Measurements from ENCODE around the gene NAB2. TPM values are rescaled to one million over a fixed set of nuclear protein-coding genes. Genes with fewer than 3 reads are reported as not detected.

NAB2 gene
- total RNA-seq, 1 experiment from 2014 or later, result 17.4 TPM

GRCh38 chr12:57139796-57140649, 51.1 kb downstream of the NAB2 start:
- ATAC-seq, result no peak
- TF ChIP-seq CTCF (conservative IDR thresholded peaks at IDR 0.05; ENCODE audit: low read depth, low read length) (no peak), EZH2phosphoT487 (IDR thresholded peaks at IDR 0.05; ENCODE audit: borderline replicate concordance, low read length) (no peak), EZH2 (IDR thresholded peaks at IDR 0.05; ENCODE audit: low read length, unreplicated experiment) (no peak)
- H4K20me1 ChIP-seq (ENCODE audit: low read length), result no peaks in the 10 kb centered on the region
- POLR2A ChIA-PET (ENCODE audit: unreplicated experiment), result no interaction called here
- CTCF ChIA-PET, result no interaction called here
- no peaks in the 10 kb centered on the region for H3K9me3 ChIP-seq (ENCODE audit: low read length)
- BruUV-seq (replicated peaks), result no TSS peak
- H3K4me2 ChIP-seq (ENCODE audit: low read length), result no peak overlapping the region
- DNase-seq, result no peak
- H3K4me3 ChIP-seq (ENCODE audit: low read length), result no peak overlapping the region
- H3K36me3 ChIP-seq (ENCODE audit: low read depth, low read length), result no peaks in the 10 kb centered on the region
- H3K27me3 ChIP-seq (ENCODE audit: low read length), result no peaks in the 10 kb centered on the region
- H2AFZ ChIP-seq (ENCODE audit: low read length), result no peak overlapping the region
- no peaks in the 10 kb centered on the region for H3F3A ChIP-seq (ENCODE audit: low read length, unreplicated experiment)
- H3K9me2 ChIP-seq (replicated peaks; ENCODE audit: low read length), result no peaks in the 10 kb centered on the region
- intact Hi-C loops (cut with micrococcal nuclease), result no loop called here
- no peaks in the 10 kb centered on the region for H3K79me2 ChIP-seq (ENCODE audit: low read length)
- no peak overlapping the region for H3K9ac ChIP-seq (ENCODE audit: low read length)
- no peak overlapping the region for H3K27ac ChIP-seq (ENCODE audit: low read length)
- H3K4me1 ChIP-seq (ENCODE audit: insufficient read depth, low read length), result 0 out of 2 replicates have a peak, but pooled peaks cover 5% of the 10 kb centered on the region

- ChIA-PET POLR2A (ENCODE audit: unreplicated experiment) (no interaction called here), CTCF (no interaction called here)
- no peak overlapping the region for H3K9ac ChIP-seq (ENCODE audit: low read length)
Measured at GRCh38 chr12:57141249-57141648, 52.3 kb downstream of the NAB2 start.

More at GRCh38 chr12:57141249-57141648, 52.3 kb downstream of the NAB2 start:
- intact Hi-C loops (cut with micrococcal nuclease), result no loop called here
- Histone ChIP-seq H4K20me1 (ENCODE audit: low read length) (no peaks in the 10 kb centered on the region), H2AFZ (ENCODE audit: low read length) (no peak overlapping the region), H3F3A (ENCODE audit: low read length, unreplicated experiment) (no peaks in the 10 kb centered on the region), H3K4me1 (ENCODE audit: insufficient read depth, low read length) (0 out of 2 replicates have a peak, but pooled peaks cover 5% of the 10 kb centered on the region), H3K4me3 (ENCODE audit: low read length) (no peak overlapping the region), H3K79me2 (ENCODE audit: low read length) (no peaks in the 10 kb centered on the region), H3K9me2 (replicated peaks; ENCODE audit: low read length) (no peaks in the 10 kb centered on the region), H3K27ac (ENCODE audit: low read length) (no peak overlapping the region), H3K27me3 (ENCODE audit: low read length) (no peaks in the 10 kb centered on the region), H3K4me2 (ENCODE audit: low read length) (no peak overlapping the region), H3K36me3 (ENCODE audit: low read depth, low read length) (no peaks in the 10 kb centered on the region), H3K9me3 (ENCODE audit: low read length) (no peaks in the 10 kb centered on the region)
- BruUV-seq (replicated peaks), result no TSS peak
- ATAC-seq (no peak), DNase-seq (no peak)
- TF ChIP-seq EZH2 (IDR thresholded peaks at IDR 0.05; ENCODE audit: low read length, unreplicated experiment), result no peak
- no peak for TF ChIP-seq EZH2phosphoT487 (IDR thresholded peaks at IDR 0.05; ENCODE audit: borderline replicate concordance, low read length)
- TF ChIP-seq CTCF (conservative IDR thresholded peaks at IDR 0.05; ENCODE audit: low read depth, low read length), result no peak
